CD4-positive, CD25-positive, alpha-beta regulatory T cell (primary cell): ENCODE data around the gene SLC30A9. TPM values are rescaled to one million over a fixed set of nuclear protein-coding genes. Genes with fewer than 3 reads are reported as not detected.

ENCODE experiments used
- ATAC-seq, 2 donors: fragments of 150-1000 bp; cut with Tn5 transposase; one replicate each; pipeline ENCODE4 v1.10.0; 2021; ENCODE audit warnings: low read depth in 2 of 2, moderate number of reproducible peaks in 2 of 2, moderate library complexity in 1 of 2
- DNase-seq, 3 donors: peaks; one replicate each; pipeline versions ENCODE4 v3.0.0 to v3.0.0-alpha.2; 2012 to 2022; ENCODE audit warnings: mixed read lengths in 1 of 3
- H3K27ac ChIP-seq: one replicate; pipeline ENCODE4 v1.7.0; 2013; ENCODE audit warnings: mild to moderate bottlenecking, low read length; ENCODE audit not compliant: insufficient read depth, poor library complexity, severe bottlenecking
- H3K27me3 ChIP-seq: one replicate; pipeline ENCODE4 v1.7.0; 2013; ENCODE audit warnings: low read length; ENCODE audit not compliant: control insufficient read depth, insufficient read depth
- H3K36me3 ChIP-seq: one replicate; pipeline ENCODE4 v1.7.0; 2013; ENCODE audit warnings: mild to moderate bottlenecking, low read length, moderate library complexity; ENCODE audit not compliant: control insufficient read depth, insufficient read depth
- H3K4me1 ChIP-seq: 2 replicates; pipeline ENCODE4 v1.7.0; 2013; ENCODE audit warnings: mild to moderate bottlenecking, low read length; ENCODE audit not compliant: insufficient read depth, control insufficient read depth, poor library complexity, severe bottlenecking
- H3K4me3 ChIP-seq: one replicate; pipeline ENCODE4 v1.7.0; 2013; ENCODE audit warnings: low read depth, mild to moderate bottlenecking, low read length, moderate library complexity
- H3K9me3 ChIP-seq, 2 experiments: 1 replicate in 1 of 2; 2 replicates in 1 of 2; pipeline ENCODE4 v1.7.0; 2013; ENCODE audit warnings: low read length in 2 of 2, mild to moderate bottlenecking in 1 of 2, moderate library complexity in 1 of 2; ENCODE audit not compliant: control insufficient read depth in 2 of 2
- H3K27ac Mint-ChIP-seq, 3 donors: one replicate each; pipeline ENCODE4 v1.8.0; 2020 to 2022; ENCODE audit warnings: mild to moderate bottlenecking in 3 of 3, mixed read lengths in 3 of 3, moderate library complexity in 2 of 3
- H3K27me3 Mint-ChIP-seq: one replicate; pipeline ENCODE4 v1.8.0; 2022; ENCODE audit warnings: mild to moderate bottlenecking, mixed read lengths
- H3K36me3 Mint-ChIP-seq: one replicate; pipeline ENCODE4 v1.8.0; 2020; ENCODE audit warnings: mixed read lengths
- H3K4me1 Mint-ChIP-seq, 4 donors: one replicate each; pipeline ENCODE4 v1.8.0; 2020 to 2022; ENCODE audit warnings: mixed read lengths in 4 of 4, mild to moderate bottlenecking in 1 of 4
- H3K4me3 Mint-ChIP-seq, 4 donors: one replicate each; pipeline ENCODE4 v1.8.0; 2020 to 2022; ENCODE audit warnings: mild to moderate bottlenecking in 4 of 4, mixed read lengths in 4 of 4, moderate library complexity in 3 of 4
- H3K9me3 Mint-ChIP-seq, 7 donors: one replicate each; pipeline ENCODE4 v1.8.0; 2020 to 2022; ENCODE audit warnings: mixed read lengths in 7 of 7, mild to moderate bottlenecking in 3 of 7, moderate library complexity in 2 of 7
- polyA plus RNA-seq, 4 donors: library from polyadenylated mRNA; unstranded; fragments of 300-500 nt; fragmentation: Illumina TruSeq; gene quantifications; one replicate each; pipeline ENCODE4 v1.2.3, GENCODE V29; 2021
- total RNA-seq: library from RNA; stranded (reverse); gene quantifications from one replicate; pipeline ENCODE4 v1.2.3, GENCODE V29; 2022

Gene SLC30A9
- total and polyA plus RNA-seq, 5 donors from 2014 or later = 24.5 to 58.5 (median 44.7) TPM

DNA sequence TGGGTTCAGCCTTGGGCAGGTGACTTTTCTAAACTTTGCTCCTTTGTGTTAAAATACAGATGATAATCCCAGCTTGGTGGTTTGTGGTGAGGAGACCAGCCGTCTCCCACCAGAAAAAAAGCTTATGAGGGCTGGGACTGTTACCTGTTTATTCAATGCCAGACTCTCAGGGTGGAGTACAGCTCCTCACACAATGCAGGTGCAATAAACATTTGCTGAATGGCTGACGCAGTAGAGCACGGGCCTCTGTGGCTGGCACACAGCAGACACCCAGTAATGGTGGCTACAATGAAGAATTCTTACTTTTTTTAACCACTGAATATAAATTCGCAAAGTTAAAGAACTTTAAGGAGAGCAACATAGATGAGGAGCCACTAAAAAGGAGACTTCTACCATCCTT, 131.9 kb downstream of the SLC30A9 start:
- H3K4me1 Mint-ChIP-seq = peaks cover 0 to 8% (median 3%) of the 10 kb centered on the region in 4 donors
- no peaks in the 10 kb centered on the region for H3K36me3 ChIP-seq
- H3K36me3 Mint-ChIP-seq = no peaks in the 10 kb centered on the region
- no peak overlapping the region for H3K4me3 ChIP-seq
- no peak for DNase-seq
- peaks cover 0 to 5% (median 0%) of the 10 kb centered on the region in 7 donors for H3K9me3 Mint-ChIP-seq
- no peaks in the 10 kb centered on the region for H3K27me3 ChIP-seq
- no peaks in the 10 kb centered on the region for H3K9me3 ChIP-seq
- ATAC-seq = no peak
- H3K27ac ChIP-seq = no peak overlapping the region
- no peak overlapping the region for H3K27ac Mint-ChIP-seq
- H3K27me3 Mint-ChIP-seq = peaks cover 5% of the 10 kb centered on the region
- H3K4me3 Mint-ChIP-seq = no peak overlapping the region
- H3K4me1 ChIP-seq = no peaks in the 10 kb centered on the region

- Histone ChIP-seq H3K4me1 (no peaks in the 10 kb centered on the region), H3K27ac (no peak overlapping the region), H3K36me3 (no peaks in the 10 kb centered on the region), H3K27me3 (no peaks in the 10 kb centered on the region), H3K9me3 (no peaks in the 10 kb centered on the region), H3K4me3 (no peak overlapping the region)
- peak overlapping the region in 1 of 4 donors; percentile 33 for H3K4me3 Mint-ChIP-seq
- H3K27ac Mint-ChIP-seq = no peak overlapping the region
- H3K27me3 Mint-ChIP-seq = peaks cover 5% of the 10 kb centered on the region
- no peak for ATAC-seq
- no peaks in the 10 kb centered on the region for H3K36me3 Mint-ChIP-seq
- peaks cover 0 to 8% (median 3%) of the 10 kb centered on the region in 4 donors for H3K4me1 Mint-ChIP-seq
- DNase-seq = no peak
- H3K9me3 Mint-ChIP-seq = peaks cover 0 to 5% (median 0%) of the 10 kb centered on the region in 7 donors
These were observed 132.8 kb downstream of the SLC30A9 start for GRCh38 chr4:42123071-42123644.

- no peak overlapping the region for H3K27ac ChIP-seq
- Mint-ChIP-seq H3K4me1 (no peaks in the 10 kb centered on the region), H3K4me3 (no peak overlapping the region), H3K27me3 (no peaks in the 10 kb centered on the region), H3K36me3 (no peaks in the 10 kb centered on the region), H3K9me3 (peaks cover 0 to 4% (median 0%) of the 10 kb centered on the region in 7 donors), H3K27ac (no peak overlapping the region)
- ATAC-seq = no peak
- no peak for DNase-seq
- no peak overlapping the region for H3K4me3 ChIP-seq
- no peaks in the 10 kb centered on the region for H3K36me3 ChIP-seq
- no peaks in the 10 kb centered on the region for H3K4me1 ChIP-seq
- no peaks in the 10 kb centered on the region for H3K9me3 ChIP-seq
- no peaks in the 10 kb centered on the region for H3K27me3 ChIP-seq
These were observed 141.8 kb downstream of the SLC30A9 start for GRCh38 chr4:42132099-42132498.

GRCh38 chr4:42133006-42133405, 142.7 kb downstream of the SLC30A9 start:
- Histone ChIP-seq H3K4me3 (no peak overlapping the region), H3K27me3 (no peaks in the 10 kb centered on the region), H3K36me3 (no peaks in the 10 kb centered on the region), H3K4me1 (no peaks in the 10 kb centered on the region), H3K9me3 (no peaks in the 10 kb centered on the region), H3K27ac (no peak overlapping the region)
- DNase-seq = no peak
- Mint-ChIP-seq H3K27me3 (peaks cover 2% of the 10 kb centered on the region), H3K36me3 (no peaks in the 10 kb centered on the region), H3K4me3 (no peak overlapping the region), H3K27ac (no peak overlapping the region), H3K9me3 (peaks cover 0 to 4% (median 0%) of the 10 kb centered on the region in 7 donors), H3K4me1 (no peaks in the 10 kb centered on the region)
- no peak for ATAC-seq

DNA sequence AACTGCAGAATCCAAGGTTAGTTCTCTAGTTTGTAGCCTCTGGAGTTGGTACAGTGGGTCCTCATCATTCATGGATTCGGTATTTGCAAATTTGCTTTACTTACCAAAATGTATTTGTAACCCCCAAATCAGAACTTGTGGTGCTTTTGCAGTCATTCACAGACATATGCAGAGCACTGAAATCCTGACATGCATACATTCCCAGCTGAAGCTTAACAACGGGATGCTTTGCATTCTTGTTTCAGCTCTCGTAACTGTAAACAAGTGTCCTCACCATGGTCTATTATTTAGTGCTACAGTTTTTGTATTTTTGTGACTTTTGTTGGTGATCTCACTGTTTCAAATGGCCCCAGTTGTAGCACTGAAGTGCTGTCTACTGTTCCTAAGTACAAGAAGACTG, 146.0 kb downstream of the SLC30A9 start:
- Mint-ChIP-seq H3K27me3 (peaks cover 9% of the 10 kb centered on the region), H3K36me3 (no peaks in the 10 kb centered on the region), H3K27ac (no peak overlapping the region), H3K4me3 (no peak overlapping the region), H3K4me1 (no peaks in the 10 kb centered on the region), H3K9me3 (peaks cover 0 to 2% (median 0%) of the 10 kb centered on the region in 7 donors)
- DNase-seq (no peak), ATAC-seq (no peak)
- Histone ChIP-seq H3K27ac (no peak overlapping the region), H3K27me3 (peaks cover 7% of the 10 kb centered on the region), H3K36me3 (no peaks in the 10 kb centered on the region), H3K9me3 (no peaks in the 10 kb centered on the region), H3K4me1 (no peaks in the 10 kb centered on the region), H3K4me3 (no peak overlapping the region)

Other genes starting within 250 kb of the SLC30A9 start
- not detected for gene PHOX2B, start 241.8 kb upstream of the SLC30A9 start, total RNA-seq
- not detected for gene PHOX2B, start 241.8 kb upstream of the SLC30A9 start, polyA plus RNA-seq
- gene TMEM33, start 55.1 kb upstream of the SLC30A9 start, total RNA-seq = 30.1 TPM
- 10 to 100 TPM; 20.7 to 37.7 (median 27.6) TPM for gene TMEM33, start 55.1 kb upstream of the SLC30A9 start, polyA plus RNA-seq
- gene DCAF4L1, start 8.8 kb upstream of the SLC30A9 start, total RNA-seq = 0.44 TPM
- under 1 TPM in 1 of 4 donors, not detected in 3; 0.07 TPM for gene DCAF4L1, start 8.8 kb upstream of the SLC30A9 start, polyA plus RNA-seq
- 0.30 TPM for gene BEND4, start 162.1 kb downstream of the SLC30A9 start, total RNA-seq
- gene BEND4, start 162.1 kb downstream of the SLC30A9 start, polyA plus RNA-seq = under 1 TPM in 2 of 4 donors, not detected in 2; 0.11 to 0.56 TPM